Epithelial cell of proximal tubule (primary cell): ENCODE results near the gene GJE1. TPM values are rescaled to one million over a fixed set of nuclear protein-coding genes. Genes with fewer than 3 reads are reported as not detected.
"Not testable (repeated sequence)": the region's sequence is repeated elsewhere in the genome, so short reads cannot be mapped to it uniquely, and the experiment has no call there.

Experiments
- DNase-seq: peaks from one replicate; pipeline ENCODE4 v3.0.0-alpha.2; 2011; ENCODE audit warnings: low read depth
- H3K4me3 ChIP-seq: 2 replicates; pipeline ENCODE4 v1.5.1; 2011; ENCODE audit warnings: low read depth, mild to moderate bottlenecking, low read length
- total RNA-seq: library from RNA; depleted of rRNA; stranded (reverse); fragments of >200 nt; gene quantifications from 2 replicates; pipeline ENCODE4 v1.2.3, GENCODE V29; 2015
- TF ChIP-seq, protein P1 (sequence below): conservative IDR thresholded peaks from 2 replicates; pipeline ENCODE4 v1.5.1; 2012; ENCODE audit warnings: low read depth, mild to moderate bottlenecking, low read length

GJE1 gene, protein sequence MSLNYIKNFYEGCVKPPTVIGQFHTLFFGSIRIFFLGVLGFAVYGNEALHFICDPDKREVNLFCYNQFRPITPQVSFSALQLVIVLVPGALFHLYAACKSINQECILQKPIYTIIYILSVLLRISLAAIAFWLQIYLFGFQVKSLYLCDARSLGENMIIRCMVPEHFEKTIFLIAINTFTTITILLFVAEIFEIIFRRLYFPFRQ
- not detected in 2 replicates for total RNA-seq

DNA sequence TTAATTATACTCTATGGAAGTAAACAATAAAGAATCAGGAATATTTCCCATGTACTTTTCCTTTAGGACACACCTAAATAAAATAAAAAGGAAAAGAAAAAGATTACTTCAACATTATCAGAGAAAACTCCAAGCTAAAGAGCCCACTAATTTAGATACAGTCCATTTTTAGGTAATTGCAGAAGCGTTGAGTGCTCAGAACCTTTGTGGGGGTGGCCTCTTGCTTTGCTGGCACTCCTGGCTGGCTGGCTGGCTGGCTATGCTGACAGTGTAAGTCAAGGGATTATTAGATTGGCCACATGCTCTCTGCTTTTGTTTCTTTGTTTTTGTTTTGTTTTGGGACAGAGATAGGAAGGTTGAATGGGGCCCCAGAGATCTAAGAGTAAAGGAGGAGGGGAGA is at the start of gene GJE1:
TSS of gene GJE1 (plus strand) at position 301 of the 400 bp plus-strand sequence. CDS start 234 bp downstream, outside the sequence.
- TF ChIP-seq, protein P1, sequence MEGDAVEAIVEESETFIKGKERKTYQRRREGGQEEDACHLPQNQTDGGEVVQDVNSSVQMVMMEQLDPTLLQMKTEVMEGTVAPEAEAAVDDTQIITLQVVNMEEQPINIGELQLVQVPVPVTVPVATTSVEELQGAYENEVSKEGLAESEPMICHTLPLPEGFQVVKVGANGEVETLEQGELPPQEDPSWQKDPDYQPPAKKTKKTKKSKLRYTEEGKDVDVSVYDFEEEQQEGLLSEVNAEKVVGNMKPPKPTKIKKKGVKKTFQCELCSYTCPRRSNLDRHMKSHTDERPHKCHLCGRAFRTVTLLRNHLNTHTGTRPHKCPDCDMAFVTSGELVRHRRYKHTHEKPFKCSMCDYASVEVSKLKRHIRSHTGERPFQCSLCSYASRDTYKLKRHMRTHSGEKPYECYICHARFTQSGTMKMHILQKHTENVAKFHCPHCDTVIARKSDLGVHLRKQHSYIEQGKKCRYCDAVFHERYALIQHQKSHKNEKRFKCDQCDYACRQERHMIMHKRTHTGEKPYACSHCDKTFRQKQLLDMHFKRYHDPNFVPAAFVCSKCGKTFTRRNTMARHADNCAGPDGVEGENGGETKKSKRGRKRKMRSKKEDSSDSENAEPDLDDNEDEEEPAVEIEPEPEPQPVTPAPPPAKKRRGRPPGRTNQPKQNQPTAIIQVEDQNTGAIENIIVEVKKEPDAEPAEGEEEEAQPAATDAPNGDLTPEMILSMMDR: no peak
- no peak for DNase-seq
- H3K4me3 ChIP-seq: no peak within 1 kb of the TSS

DNA sequence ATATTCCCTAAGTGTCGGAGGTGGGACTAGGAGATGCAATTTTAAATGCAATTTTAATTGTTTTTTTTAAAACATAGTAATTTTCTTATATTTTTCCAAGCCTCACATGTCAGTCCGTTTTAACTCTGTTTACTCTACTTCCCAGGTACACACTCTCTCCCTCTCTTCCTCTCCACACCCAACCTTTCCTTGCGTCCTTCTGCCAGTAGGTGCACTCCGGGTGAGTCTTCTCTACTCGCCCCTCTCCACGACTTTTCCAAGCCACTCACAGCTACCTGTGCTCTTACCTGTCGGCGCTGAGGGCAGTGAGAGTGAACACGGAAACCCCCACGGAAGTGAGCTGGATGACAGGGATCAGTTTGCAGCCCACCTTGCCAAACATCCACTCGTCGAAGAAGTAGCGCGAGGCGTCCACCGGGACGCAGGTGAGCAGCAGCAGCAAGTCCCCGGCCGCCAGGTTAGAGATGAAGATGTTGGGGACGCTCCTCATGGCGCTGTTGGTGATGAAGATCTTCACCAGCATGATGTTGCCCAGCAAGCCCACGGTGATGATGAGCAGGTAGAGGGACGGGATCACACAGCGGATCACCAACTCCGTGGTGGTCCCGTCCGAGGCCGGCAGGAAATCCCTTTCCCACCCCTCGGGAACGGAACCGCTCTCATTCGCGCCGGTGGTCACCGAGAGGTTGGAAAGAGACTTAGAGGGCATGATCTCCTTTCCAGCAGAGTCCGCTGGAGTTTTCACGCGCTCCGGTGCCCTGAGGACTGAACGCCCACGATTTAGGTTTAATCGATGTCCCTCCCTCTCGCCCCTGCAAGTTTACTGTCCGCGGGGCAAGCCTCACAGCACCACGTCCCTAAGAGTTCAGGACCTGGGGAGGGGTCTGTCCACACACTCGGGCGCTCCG is 44.5 kb upstream of the GJE1 start:
- TF ChIP-seq, protein P1: no peak
- DNase-seq: no peak
- peak overlapping the region; percentile 35 for H3K4me3 ChIP-seq

DNA sequence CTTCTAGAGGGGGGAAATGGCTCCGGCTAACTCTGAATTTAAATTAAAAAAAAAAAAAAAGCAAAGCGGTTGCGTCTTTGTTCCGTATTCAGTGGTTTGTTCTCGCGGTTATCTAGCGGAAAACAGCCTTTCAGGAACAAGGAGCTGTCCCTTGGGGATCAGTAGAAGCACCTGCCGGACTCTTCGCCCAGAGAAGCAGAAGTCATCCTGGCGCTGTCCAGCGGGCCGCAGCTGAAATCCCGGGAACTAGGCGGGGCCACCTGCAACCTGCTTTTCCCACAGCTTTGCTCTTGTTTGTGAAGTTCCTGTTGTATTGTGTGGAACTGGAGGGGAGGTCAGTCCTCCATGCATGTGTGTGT is 43.9 kb upstream of the GJE1 start:
- TF ChIP-seq, protein P1: no peak
- peak; percentile 20 for DNase-seq
- peak overlapping the region; percentile 35 for H3K4me3 ChIP-seq

DNA sequence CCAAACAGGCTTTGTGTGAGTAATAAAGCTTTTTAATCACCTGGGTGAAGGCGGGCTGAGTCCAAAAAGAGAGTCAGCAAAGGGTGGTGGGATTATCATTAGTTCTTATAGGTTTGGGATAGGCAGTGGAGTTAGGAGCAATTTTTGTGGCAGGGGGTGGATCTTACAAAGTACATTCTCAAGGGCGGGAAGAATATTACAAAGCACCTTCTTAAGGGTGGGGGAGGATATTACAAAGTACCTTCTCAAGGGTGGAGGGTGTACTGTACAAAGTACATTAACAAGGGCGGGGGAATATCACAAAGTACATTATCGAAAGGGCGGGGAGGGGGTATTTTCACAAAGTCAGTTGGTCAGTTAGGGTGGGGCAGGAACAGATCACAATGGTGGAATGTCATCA is 27.9 kb upstream of the GJE1 start:
- not testable (repeated sequence) for H3K4me3 ChIP-seq, DNase-seq

DNA sequence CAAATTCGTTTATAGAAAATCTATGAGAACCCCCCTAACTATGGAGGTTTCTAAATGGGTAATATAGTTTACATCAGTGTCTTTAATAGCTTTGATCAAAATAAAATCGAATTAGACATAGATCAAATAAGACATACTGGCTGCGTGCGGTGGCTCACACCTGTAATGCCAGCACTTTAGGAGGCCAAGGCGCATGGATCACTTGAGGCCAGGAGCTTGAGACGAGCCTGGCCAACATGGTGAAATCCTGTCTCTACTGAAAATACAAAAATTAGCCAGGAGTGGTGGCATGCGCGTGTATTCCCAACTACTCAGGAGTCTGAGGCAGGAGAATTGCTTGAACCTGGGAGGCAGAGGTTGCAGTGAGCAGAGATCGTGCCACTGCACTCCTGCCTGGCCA is 21.9 kb upstream of the GJE1 start:
- H3K4me3 ChIP-seq, DNase-seq: not testable (repeated sequence)

DNA sequence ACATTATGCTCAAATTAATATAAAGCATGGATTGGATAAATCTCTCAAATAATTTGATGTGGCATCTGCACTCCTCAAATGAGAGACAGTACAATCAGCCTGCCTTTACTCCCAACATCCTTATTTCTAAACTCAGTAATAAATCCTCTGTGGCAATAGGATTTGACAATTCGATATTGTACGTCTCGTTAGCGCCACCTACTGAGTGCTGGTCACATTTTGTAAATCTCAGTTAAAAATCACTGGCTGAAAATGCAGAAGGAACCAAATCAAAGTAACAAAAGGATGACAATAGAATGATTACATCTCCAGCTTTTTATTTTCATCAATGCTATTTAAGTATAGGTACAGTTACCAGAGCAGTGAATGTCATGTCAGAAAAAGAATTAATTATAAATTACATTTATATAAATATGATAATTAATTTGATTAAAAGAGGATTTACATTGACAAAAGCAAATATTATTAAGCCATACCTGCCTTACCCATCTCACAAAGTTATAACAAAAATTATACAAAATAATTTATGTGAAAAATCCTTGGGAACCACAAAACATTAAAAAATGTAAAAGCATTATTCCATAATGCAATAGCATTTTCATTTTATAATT is 20.2 kb upstream of the GJE1 start:
- TF ChIP-seq, protein P1: peak; percentile 88
- DNase-seq: peak; percentile 18
- no peak overlapping the region for H3K4me3 ChIP-seq

DNA sequence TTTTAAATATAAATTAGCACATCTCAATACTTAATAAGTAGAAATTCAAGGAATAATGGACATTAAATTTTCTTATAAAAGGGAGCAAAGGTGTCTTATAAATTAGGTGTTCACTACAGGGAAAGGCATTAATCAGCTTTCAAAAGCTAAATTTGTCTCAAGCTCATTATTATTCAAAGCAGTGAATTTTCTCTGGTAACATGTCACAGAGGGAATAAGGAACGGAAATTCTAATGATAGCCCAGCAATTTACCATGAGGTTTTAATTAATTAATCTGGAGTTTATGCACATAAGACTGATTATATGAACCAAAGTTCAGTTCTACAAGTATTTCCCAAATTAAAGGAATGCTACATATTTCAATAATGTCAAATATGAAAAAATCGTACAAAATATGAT is 15.4 kb upstream of the GJE1 start:
- no peak for DNase-seq
- H3K4me3 ChIP-seq: no peak overlapping the region
- TF ChIP-seq, protein P1: no peak
